Left lung (tissue), 10 donors: Measurements from ENCODE around the gene PLXDC1. TPM values are rescaled to one million over a fixed set of nuclear protein-coding genes. Genes with fewer than 3 reads are reported as not detected.

ENCODE experiments used
- ATAC-seq: fragments of 200-7000 bp; cut with Tn5 transposase; one replicate; pipeline ENCODE4 v1.9.1; 2020; ENCODE audit warnings: moderate library complexity
- DNase-seq, 4 donors: peaks; one replicate each; pipeline ENCODE4 v3.0.0-alpha.2; 2013 to 2020
- H3K27ac ChIP-seq, 2 donors: fragments of 200-600 bp; sonication (generic) in 1 of 2; one replicate each; pipeline versions ENCODE4 v1.5.0 to v1.8.0; 2020 to 2021
- H3K27me3 ChIP-seq, 2 donors: fragments of 200-600 bp; sonication (generic) in 1 of 2; one replicate each; pipeline versions ENCODE4 v1.5.0 to v1.8.0; 2020 to 2021
- H3K36me3 ChIP-seq, 2 donors: fragments of 200-600 bp; sonication (generic) in 1 of 2; one replicate each; pipeline versions ENCODE4 v1.5.0 to v1.8.0; 2020 to 2021
- H3K4me1 ChIP-seq, 2 donors: fragments of 200-600 bp; one replicate each; pipeline ENCODE4 v1.8.0; 2021
- H3K4me3 ChIP-seq, 2 donors: fragments of 200-600 bp; sonication (generic) in 1 of 2; one replicate each; pipeline versions ENCODE4 v1.5.0 to v1.8.0; 2020 to 2021; ENCODE audit warnings: mild to moderate bottlenecking in 1 of 2
- H3K9me3 ChIP-seq, 2 donors: fragments of 200-600 bp; sonication (generic) in 1 of 2; one replicate each; pipeline versions ENCODE4 v1.5.0 to v1.8.0; 2020 to 2021
- intact Hi-C, 2 donors: fragments of 100-400 bp; cut with DNase I; formaldehyde crosslinking; loops; one replicate each; pipeline versions ENCODE4 v1.11.2 to v1.14.2; 2022
- polyA plus RNA-seq, 6 donors: library from polyadenylated mRNA; unstranded; fragments of 120-200 nt; gene quantifications; one replicate each; pipeline ENCODE4 v1.2.1, GENCODE V29; 2013; ENCODE audit not compliant: insufficient read length in 6 of 6
- total RNA-seq, 2 donors: library from RNA; stranded (reverse); fragmentation: NEBNext Ultra II Directional; extraction: Animal tissue kit (Norgen Biotek cat#: 25700); gene quantifications; one replicate each; pipeline ENCODE4 v1.2.1, GENCODE V29; 2021
- TF ChIP-seq, protein P1 (sequence below), 2 donors: fragments of 200-600 bp; sonication (generic) in 1 of 2; IDR thresholded peaks; one replicate each; pipeline versions ENCODE4 v1.5.0 to v1.8.0; 2021; ENCODE audit warnings: antibody characterized with exemption in 2 of 2
- donor health status: DM: no; HTN: yes; CAD: no.
- donor health status: DM: no; HTN: no; CAD: no.

The PLXDC1 gene
- total and polyA plus RNA-seq, 8 donors, result 4.1 to 11.9 (median 6.9) TPM

DNA sequence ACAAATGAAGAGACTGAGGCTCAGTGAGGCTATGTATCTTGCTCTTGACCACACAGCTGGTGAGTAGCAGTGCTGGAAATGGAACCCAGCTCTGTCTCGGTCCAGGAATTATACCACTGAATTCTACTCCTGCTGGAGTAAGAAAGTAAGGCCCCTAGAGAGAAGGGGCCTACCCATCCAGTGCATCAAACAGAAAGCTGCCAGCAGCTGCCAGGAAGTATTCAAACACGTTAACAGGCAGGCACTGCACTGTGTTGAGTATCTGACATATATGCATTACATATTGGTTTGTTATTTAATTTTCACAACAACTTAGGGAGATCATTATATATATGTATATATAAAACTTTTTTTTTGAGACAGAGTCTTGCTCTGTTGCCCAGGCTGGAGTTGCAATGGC is 10.5 kb upstream of the PLXDC1 start:
- intact Hi-C loops, result no loop called here
- Histone ChIP-seq H3K36me3 (no peaks in the 10 kb centered on the region), H3K9me3 (no peaks in the 10 kb centered on the region), H3K27me3 (peaks cover 0 to 19% of the 10 kb centered on the region in 2 donors), H3K4me3 (no peak overlapping the region), H3K27ac (no peak overlapping the region), H3K4me1 (peaks cover 0 to 30% of the 10 kb centered on the region in 2 donors)
- DNase-seq (no peak), ATAC-seq (no peak)
- TF ChIP-seq, protein P1, sequence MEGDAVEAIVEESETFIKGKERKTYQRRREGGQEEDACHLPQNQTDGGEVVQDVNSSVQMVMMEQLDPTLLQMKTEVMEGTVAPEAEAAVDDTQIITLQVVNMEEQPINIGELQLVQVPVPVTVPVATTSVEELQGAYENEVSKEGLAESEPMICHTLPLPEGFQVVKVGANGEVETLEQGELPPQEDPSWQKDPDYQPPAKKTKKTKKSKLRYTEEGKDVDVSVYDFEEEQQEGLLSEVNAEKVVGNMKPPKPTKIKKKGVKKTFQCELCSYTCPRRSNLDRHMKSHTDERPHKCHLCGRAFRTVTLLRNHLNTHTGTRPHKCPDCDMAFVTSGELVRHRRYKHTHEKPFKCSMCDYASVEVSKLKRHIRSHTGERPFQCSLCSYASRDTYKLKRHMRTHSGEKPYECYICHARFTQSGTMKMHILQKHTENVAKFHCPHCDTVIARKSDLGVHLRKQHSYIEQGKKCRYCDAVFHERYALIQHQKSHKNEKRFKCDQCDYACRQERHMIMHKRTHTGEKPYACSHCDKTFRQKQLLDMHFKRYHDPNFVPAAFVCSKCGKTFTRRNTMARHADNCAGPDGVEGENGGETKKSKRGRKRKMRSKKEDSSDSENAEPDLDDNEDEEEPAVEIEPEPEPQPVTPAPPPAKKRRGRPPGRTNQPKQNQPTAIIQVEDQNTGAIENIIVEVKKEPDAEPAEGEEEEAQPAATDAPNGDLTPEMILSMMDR (IDR thresholded peaks at IDR 0.05), result no peak

DNA sequence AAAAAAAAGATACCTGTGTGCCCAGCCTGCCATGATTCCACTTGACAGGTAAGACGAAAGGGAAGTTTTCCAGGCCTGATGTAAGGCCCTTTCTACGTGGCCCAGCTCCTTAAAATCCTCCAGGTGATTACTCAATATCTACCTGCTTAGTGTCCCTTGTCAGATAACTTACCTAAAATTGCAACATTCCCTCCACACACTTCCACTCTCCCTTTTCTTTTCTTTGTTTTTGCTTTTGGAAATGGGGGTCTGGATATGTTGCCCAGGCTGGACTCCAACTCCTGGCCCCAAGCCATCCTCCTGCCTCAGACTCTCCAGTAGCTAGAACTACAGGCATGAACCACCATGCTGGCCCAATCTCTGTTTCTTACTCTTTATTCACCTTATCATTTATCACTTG is 7.2 kb upstream of the PLXDC1 start:
- H3K27ac ChIP-seq, result no peak overlapping the region
- TF ChIP-seq, protein P1 (IDR thresholded peaks at IDR 0.05), result no peak
- no peak overlapping the region for H3K4me3 ChIP-seq
- ATAC-seq (no peak), DNase-seq (no peak)
- intact Hi-C loops, result no loop called here
- no peaks in the 10 kb centered on the region for H3K4me1 ChIP-seq
- H3K27me3 ChIP-seq, result no peaks in the 10 kb centered on the region
- no peaks in the 10 kb centered on the region for H3K36me3 ChIP-seq
- H3K9me3 ChIP-seq, result no peaks in the 10 kb centered on the region

DNA sequence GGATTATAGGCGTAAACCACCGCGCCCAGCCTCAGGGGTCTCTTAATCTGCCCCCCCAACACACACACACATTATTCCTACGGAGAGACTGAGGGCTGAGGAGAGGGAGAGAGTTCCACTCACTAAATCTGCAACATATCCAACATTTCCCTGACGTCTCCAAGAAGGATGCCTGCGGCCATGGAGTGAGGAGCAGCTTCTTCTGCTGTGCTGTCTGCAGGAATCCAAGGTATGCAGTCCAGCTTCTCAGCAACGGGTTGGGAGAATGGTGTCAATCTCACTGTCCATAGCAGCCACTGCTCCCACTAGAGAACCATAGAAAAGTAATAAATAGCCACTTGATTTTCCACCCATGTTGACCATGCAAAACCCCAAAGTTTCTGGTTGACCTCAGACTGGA is 5.1 kb upstream of the PLXDC1 start:
- TF ChIP-seq, protein P1 (IDR thresholded peaks at IDR 0.05), result no peak
- intact Hi-C loops, result no loop called here
- peaks cover 4 to 15% of the 10 kb centered on the region in 2 donors for H3K4me1 ChIP-seq
- no peaks in the 10 kb centered on the region for H3K9me3 ChIP-seq
- no peak overlapping the region for H3K27ac ChIP-seq
- no peaks in the 10 kb centered on the region for H3K36me3 ChIP-seq
- DNase-seq (no peak), ATAC-seq (no peak)
- peaks cover 2 to 11% of the 10 kb centered on the region in 2 donors for H3K27me3 ChIP-seq
- H3K4me3 ChIP-seq, result no peak overlapping the region

DNA sequence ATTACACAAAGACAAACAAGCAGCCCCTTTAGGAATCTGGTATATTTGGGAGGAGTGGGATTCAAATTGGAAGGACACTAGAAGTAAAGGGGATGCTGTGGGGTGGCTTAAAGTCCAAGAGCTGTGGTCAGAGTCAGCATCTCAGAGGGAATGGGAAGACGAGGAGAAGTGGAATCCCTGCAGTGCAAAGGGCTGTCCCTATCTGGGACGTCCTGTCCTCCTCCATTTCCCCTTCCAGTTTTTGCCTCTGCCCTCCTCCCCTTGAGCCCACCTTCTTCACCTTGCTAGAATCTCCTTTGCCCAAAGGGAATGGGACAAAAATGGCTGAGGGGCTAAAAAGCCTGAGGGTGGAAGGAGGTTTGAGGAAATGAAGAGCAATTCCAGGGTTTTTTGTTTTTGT is 4.2 kb upstream of the PLXDC1 start:
- intact Hi-C loops, result no loop called here
- Histone ChIP-seq H3K9me3 (no peaks in the 10 kb centered on the region), H3K4me3 (no peak overlapping the region), H3K27ac (no peak overlapping the region), H3K36me3 (no peaks in the 10 kb centered on the region), H3K4me1 (peaks cover 4 to 23% of the 10 kb centered on the region in 2 donors), H3K27me3 (peaks cover 9 to 20% of the 10 kb centered on the region in 2 donors)
- no peak for DNase-seq
- no peak for ATAC-seq
- TF ChIP-seq, protein P1 (IDR thresholded peaks at IDR 0.05), result no peak

DNA sequence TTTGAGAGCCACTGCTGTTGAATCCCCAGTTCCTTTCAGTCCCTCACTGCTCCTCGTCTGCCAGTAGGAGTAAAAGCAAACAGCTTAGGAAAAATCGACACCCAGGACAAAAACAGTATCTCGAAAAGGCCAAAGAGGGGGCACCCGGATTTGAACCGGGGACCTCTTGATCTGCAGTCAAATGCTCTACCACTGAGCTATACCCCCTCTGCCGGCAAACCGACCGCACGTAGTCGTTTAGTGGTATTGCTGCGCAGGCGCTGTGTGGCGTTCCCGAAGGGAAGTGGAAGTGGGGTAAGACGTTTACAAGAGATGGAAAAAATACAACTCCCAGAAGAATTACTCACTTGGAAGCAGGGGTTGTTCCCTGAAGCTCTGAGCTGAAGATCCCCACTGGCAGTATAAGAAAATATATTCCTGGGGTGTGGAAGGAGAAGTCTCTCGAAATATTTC is 2.2 kb upstream of the PLXDC1 start:
- ATAC-seq, result peak; percentile 80
- Histone ChIP-seq H3K36me3 (no peaks in the 10 kb centered on the region), H3K4me3 (peak overlapping the region; percentile 76 to 93), H3K9me3 (no peaks in the 10 kb centered on the region), H3K27ac (peak overlapping the region; percentile 85 to 90), H3K27me3 (peaks cover 9 to 40% of the 10 kb centered on the region in 2 donors), H3K4me1 (peaks cover 4 to 24% of the 10 kb centered on the region in 2 donors)
- intact Hi-C loops, result loop anchor here in 1 of 2 donors (5.0 kb wide), 1 partner anchor 171 kb away; no protein-coding TSS in a partner anchor
- peak; percentile 91 to 96 (median 94) for DNase-seq
- TF ChIP-seq, protein P1 (IDR thresholded peaks at IDR 0.05), result no peak
